SK-N-SH (cell line): Measurements from ENCODE around the gene CILP. TPM values are rescaled to one million over a fixed set of nuclear protein-coding genes. Genes with fewer than 3 reads are reported as not detected.

Experiments used
- CTCF ChIA-PET: fragments of 300-600, 350-600 bp; formaldehyde crosslinking; extraction: SDS; loops from one replicate; lab custom pipeline; 2021; lab: Yijun Ruan, JAX
- POLR2A ChIA-PET: fragments of 350-600 bp; sonication (Branson Sonifier 250); formaldehyde crosslinking; extraction: SDS; loops from one replicate; lab custom pipeline; 2020; ENCODE audit warnings: antibody characterized with exemption, inconsistent platforms; lab: Yijun Ruan, JAX
- DNase-seq: peaks from one replicate; pipeline ENCODE4 v3.0.0; 2012
- H2AFZ ChIP-seq: fragments of 200-600 bp; sonication (generic); 2 replicates; pipeline ENCODE4 v1.8.1; 2016; ENCODE audit warnings: antibody characterized with exemption, mild to moderate bottlenecking, low read depth
- H3F3A ChIP-seq: fragments of 200-600 bp; sonication (generic); replicated peaks from 2 replicates; pipeline ENCODE3; 2016; ENCODE audit warnings: antibody characterized with exemption, mild to moderate bottlenecking; ENCODE audit not compliant: insufficient read depth
- H3K27ac ChIP-seq, 2 experiments: fragments of 200-500 bp in 1 of 2; fragments of 200-600 bp in 1 of 2; sonication (Bioruptor generic) in 1 of 2; sonication (generic), shearing (Covaris generic) in 1 of 2; 2 replicates each; pipeline versions ENCODE4 v1.5.1 to v1.6.1; 2014 to 2016; ENCODE audit warnings: low read depth in 2 of 2, inconsistent platforms in 1 of 2, low read length in 1 of 2, mild to moderate bottlenecking in 1 of 2, mixed read lengths in 1 of 2
- H3K27me3 ChIP-seq: fragments of 200-600 bp; sonication (generic), shearing (Covaris generic); 2 replicates; pipeline ENCODE4 v1.6.1; 2016; ENCODE audit warnings: mixed run types; ENCODE audit not compliant: insufficient read depth
- H3K36me3 ChIP-seq, 2 experiments: fragments of 200-500 bp in 1 of 2; fragments of 200-600 bp in 1 of 2; sonication (Bioruptor generic) in 1 of 2; sonication (generic) in 1 of 2; replicated peaks in 1 of 2; 2 replicates each; pipeline versions ENCODE3 to v1.5.1; 2014 to 2016; ENCODE audit warnings: low read length in 1 of 2, mild to moderate bottlenecking in 1 of 2; ENCODE audit not compliant: insufficient read depth in 2 of 2, control insufficient read depth in 1 of 2
- H3K4me1 ChIP-seq, 2 experiments: fragments of 200-500 bp in 1 of 2; fragments of 200-600 bp in 1 of 2; sonication (Bioruptor generic) in 1 of 2; sonication (generic), shearing (Covaris generic) in 1 of 2; 2 replicates each; pipeline versions ENCODE4 v1.5.1 to v1.6.1; 2014 to 2016; ENCODE audit warnings: low read depth in 1 of 2, low read length in 1 of 2, mixed run types in 1 of 2; ENCODE audit not compliant: insufficient read depth in 2 of 2, control insufficient read depth in 1 of 2
- H3K4me2 ChIP-seq: fragments of 200-600 bp; sonication (generic), shearing (Covaris generic); 2 replicates; pipeline ENCODE4 v1.6.1; 2017; ENCODE audit warnings: mixed run types
- H3K4me3 ChIP-seq, 2 experiments: fragments of 200-500 bp in 1 of 2; fragments of 200-600 bp in 1 of 2; sonication (Bioruptor generic) in 1 of 2; sonication (generic), shearing (Covaris generic) in 1 of 2; 2 replicates each; pipeline versions ENCODE4 v1.5.1 to v1.8.1; 2014 to 2016; ENCODE audit warnings: low read depth in 2 of 2, inconsistent platforms in 1 of 2, low read length in 1 of 2, mild to moderate bottlenecking in 1 of 2, mixed read lengths in 1 of 2, moderate library complexity in 1 of 2
- H3K79me2 ChIP-seq: fragments of 200-600 bp; sonication (generic); 2 replicates; pipeline ENCODE4 v1.8.1; 2017; ENCODE audit warnings: mild to moderate bottlenecking; ENCODE audit not compliant: insufficient read depth
- H3K9ac ChIP-seq: fragments of 200-600 bp; sonication (generic); 2 replicates; pipeline ENCODE4 v1.6.1; 2017; ENCODE audit warnings: mixed run types
- H3K9me2 ChIP-seq: fragments of 200-600 bp; sonication (generic); 2 replicates; pipeline ENCODE4 v1.6.1; 2017; ENCODE audit warnings: mixed run types
- H3K9me3 ChIP-seq: fragments of 200-600 bp; sonication (generic); 2 replicates; pipeline ENCODE4 v1.6.1; 2017; ENCODE audit warnings: mixed run types, mild to moderate bottlenecking, moderate library complexity
- H4K20me1 ChIP-seq: fragments of 200-600 bp; sonication (generic); 2 replicates; pipeline ENCODE4 v1.6.1; 2017; ENCODE audit warnings: mild to moderate bottlenecking, mixed run types; ENCODE audit not compliant: insufficient read depth
- CHD2 ChIP-seq: fragments of 150-350 bp; IDR thresholded peaks from 2 replicates; pipeline ENCODE4 v1.6.1; 2018; ENCODE audit warnings: low read length; ENCODE audit not compliant: partially characterized antibody
- ELF1 ChIP-seq: IDR thresholded peaks from 2 replicates; pipeline ENCODE4 v1.4.0; 2012
- FOXJ3 ChIP-seq: sonication (generic); formaldehyde crosslinking; IDR thresholded peaks from 2 replicates; pipeline ENCODE4 v1.5.1; 2020; ENCODE audit warnings: mild to moderate bottlenecking, missing genetic modification reagents
- FOXM1 ChIP-seq: IDR thresholded peaks from 2 replicates; pipeline ENCODE4 v1.4.0; 2012; ENCODE audit warnings: low read depth, mild to moderate bottlenecking
- MEF2A ChIP-seq: IDR thresholded peaks from 2 replicates; pipeline ENCODE4 v1.4.0; 2012; ENCODE audit warnings: low read depth, borderline replicate concordance
- MXI1 ChIP-seq: IDR thresholded peaks from 2 replicates; pipeline ENCODE4 v1.6.1; 2012; ENCODE audit warnings: mild to moderate bottlenecking, low read depth, low read length, improper control_type of control experiment
- NFIC ChIP-seq: IDR thresholded peaks from 2 replicates; pipeline ENCODE4 v1.4.0; 2012; ENCODE audit warnings: borderline replicate concordance
- RCOR1 ChIP-seq: fragments of 150-350 bp; IDR thresholded peaks from 2 replicates; pipeline ENCODE4 v1.6.1; 2017; ENCODE audit warnings: antibody characterized with exemption, low read length
- RXRA ChIP-seq: IDR thresholded peaks from 2 replicates; pipeline ENCODE4 v1.4.0; 2012; ENCODE audit warnings: low read depth, mild to moderate bottlenecking, borderline replicate concordance
- SIN3A ChIP-seq: IDR thresholded peaks from 2 replicates; pipeline ENCODE4 v1.6.1; 2012; ENCODE audit warnings: low read depth, mild to moderate bottlenecking, low read length, moderate library complexity, borderline replicate concordance
- YY1 ChIP-seq: IDR thresholded peaks from 2 replicates; pipeline ENCODE4 v1.4.0; 2012; ENCODE audit warnings: low read depth, mild to moderate bottlenecking
- WGBS: methylation state at CpG from one replicate; pipeline ENCODE4 v1.1.6; 2017; ENCODE audit warnings: low lambda C conversion rate; 5-methylcytosine and 5-hydroxymethylcytosine counted together
- polyA plus RNA-seq, 3 experiments: library from polyadenylated mRNA; depleted of rRNA; stranded (reverse); fragments of >200 nt; gene quantifications; 2 replicates each; pipeline ENCODE4 v1.2.3, GENCODE V29; 2012
- TF ChIP-seq, protein P1 (sequence below): IDR thresholded peaks from 2 replicates; pipeline ENCODE4; 2012
- TF ChIP-seq, protein P2 (sequence below): IDR thresholded peaks from 2 replicates; pipeline ENCODE4 v1.4.0; 2012; ENCODE audit warnings: low read depth
- TF ChIP-seq, protein P3 (sequence below): IDR thresholded peaks from 2 replicates; pipeline ENCODE4 v1.6.1; 2012; ENCODE audit warnings: mild to moderate bottlenecking, low read depth, low read length, moderate library complexity
- TF ChIP-seq, protein P4 (sequence below): fragments of 150-350 bp; IDR thresholded peaks from 2 replicates; pipeline ENCODE4 v1.6.1; 2016; ENCODE audit warnings: mild to moderate bottlenecking, low read depth, low read length

Gene CILP
- polyA plus RNA-seq, 1 of the 3 experiments (the other 2 are of a cell fraction): 0.03 TPM

DNA sequence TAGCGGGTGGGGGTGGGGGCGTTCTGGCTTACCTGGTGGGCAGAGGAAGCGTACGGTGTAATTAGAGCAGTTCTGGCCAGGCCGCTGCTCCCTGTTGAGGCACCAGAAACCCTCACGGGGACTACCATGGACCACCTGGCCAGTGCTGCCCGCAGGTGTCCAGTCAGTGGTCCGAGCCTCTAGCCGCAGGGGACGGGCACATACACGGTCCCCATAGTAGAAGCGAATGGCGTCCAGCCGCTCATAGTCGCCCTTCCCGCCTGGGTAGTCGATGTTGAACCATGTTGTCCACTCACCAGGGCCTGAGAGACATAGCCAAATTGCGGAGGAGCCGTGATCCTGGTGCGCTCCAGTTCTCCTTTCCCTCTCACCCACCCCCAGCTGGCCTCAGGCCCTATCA lies 4.5 kb downstream of the CILP start:
- CTCF ChIA-PET: interaction anchor here (1.0 to 3.6 kb wide), 4 partner anchors 12 to 179 kb away, joined by 3 to 13 read pairs (median 8); no protein-coding TSS in a partner anchor
- no peaks in the 10 kb centered on the region; the same call in 1 of the 2 replicates for H3K27me3 ChIP-seq
- H3K9ac ChIP-seq: no peak overlapping the region
- TF ChIP-seq, protein P1, sequence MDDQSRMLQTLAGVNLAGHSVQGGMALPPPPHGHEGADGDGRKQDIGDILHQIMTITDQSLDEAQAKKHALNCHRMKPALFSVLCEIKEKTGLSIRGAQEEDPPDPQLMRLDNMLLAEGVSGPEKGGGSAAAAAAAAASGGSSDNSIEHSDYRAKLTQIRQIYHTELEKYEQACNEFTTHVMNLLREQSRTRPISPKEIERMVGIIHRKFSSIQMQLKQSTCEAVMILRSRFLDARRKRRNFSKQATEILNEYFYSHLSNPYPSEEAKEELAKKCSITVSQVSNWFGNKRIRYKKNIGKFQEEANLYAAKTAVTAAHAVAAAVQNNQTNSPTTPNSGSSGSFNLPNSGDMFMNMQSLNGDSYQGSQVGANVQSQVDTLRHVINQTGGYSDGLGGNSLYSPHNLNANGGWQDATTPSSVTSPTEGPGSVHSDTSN: no peak
- TF ChIP-seq RXRA (no peak), CHD2 (no peak), YY1 (no peak), ELF1 (no peak), RCOR1 (no peak), MEF2A (no peak), MXI1 (no peak), FOXM1 (no peak), FOXJ3 (no peak), NFIC (no peak), SIN3A (no peak)
- TF ChIP-seq, protein P2, sequence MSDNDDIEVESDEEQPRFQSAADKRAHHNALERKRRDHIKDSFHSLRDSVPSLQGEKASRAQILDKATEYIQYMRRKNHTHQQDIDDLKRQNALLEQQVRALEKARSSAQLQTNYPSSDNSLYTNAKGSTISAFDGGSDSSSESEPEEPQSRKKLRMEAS: no peak
- TF ChIP-seq, protein P3, sequence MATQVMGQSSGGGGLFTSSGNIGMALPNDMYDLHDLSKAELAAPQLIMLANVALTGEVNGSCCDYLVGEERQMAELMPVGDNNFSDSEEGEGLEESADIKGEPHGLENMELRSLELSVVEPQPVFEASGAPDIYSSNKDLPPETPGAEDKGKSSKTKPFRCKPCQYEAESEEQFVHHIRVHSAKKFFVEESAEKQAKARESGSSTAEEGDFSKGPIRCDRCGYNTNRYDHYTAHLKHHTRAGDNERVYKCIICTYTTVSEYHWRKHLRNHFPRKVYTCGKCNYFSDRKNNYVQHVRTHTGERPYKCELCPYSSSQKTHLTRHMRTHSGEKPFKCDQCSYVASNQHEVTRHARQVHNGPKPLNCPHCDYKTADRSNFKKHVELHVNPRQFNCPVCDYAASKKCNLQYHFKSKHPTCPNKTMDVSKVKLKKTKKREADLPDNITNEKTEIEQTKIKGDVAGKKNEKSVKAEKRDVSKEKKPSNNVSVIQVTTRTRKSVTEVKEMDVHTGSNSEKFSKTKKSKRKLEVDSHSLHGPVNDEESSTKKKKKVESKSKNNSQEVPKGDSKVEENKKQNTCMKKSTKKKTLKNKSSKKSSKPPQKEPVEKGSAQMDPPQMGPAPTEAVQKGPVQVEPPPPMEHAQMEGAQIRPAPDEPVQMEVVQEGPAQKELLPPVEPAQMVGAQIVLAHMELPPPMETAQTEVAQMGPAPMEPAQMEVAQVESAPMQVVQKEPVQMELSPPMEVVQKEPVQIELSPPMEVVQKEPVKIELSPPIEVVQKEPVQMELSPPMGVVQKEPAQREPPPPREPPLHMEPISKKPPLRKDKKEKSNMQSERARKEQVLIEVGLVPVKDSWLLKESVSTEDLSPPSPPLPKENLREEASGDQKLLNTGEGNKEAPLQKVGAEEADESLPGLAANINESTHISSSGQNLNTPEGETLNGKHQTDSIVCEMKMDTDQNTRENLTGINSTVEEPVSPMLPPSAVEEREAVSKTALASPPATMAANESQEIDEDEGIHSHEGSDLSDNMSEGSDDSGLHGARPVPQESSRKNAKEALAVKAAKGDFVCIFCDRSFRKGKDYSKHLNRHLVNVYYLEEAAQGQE: no peak
- TF ChIP-seq, protein P4, sequence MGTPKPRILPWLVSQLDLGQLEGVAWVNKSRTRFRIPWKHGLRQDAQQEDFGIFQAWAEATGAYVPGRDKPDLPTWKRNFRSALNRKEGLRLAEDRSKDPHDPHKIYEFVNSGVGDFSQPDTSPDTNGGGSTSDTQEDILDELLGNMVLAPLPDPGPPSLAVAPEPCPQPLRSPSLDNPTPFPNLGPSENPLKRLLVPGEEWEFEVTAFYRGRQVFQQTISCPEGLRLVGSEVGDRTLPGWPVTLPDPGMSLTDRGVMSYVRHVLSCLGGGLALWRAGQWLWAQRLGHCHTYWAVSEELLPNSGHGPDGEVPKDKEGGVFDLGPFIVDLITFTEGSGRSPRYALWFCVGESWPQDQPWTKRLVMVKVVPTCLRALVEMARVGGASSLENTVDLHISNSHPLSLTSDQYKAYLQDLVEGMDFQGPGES: no peak
- POLR2A ChIA-PET: no interaction called here
- H3K79me2 ChIP-seq: no peaks in the 10 kb centered on the region
- peaks cover 9 to 33% of the 10 kb centered on the region in 2 experiments; a peak in 2 of 4 replicates for H3K4me1 ChIP-seq
- H3K4me2 ChIP-seq: no peak overlapping the region
- DNase-seq: no peak
- H4K20me1 ChIP-seq: no peaks in the 10 kb centered on the region
- H3K4me3 ChIP-seq: no peak overlapping the region
- no peaks in the 10 kb centered on the region for H3F3A ChIP-seq
- H3K9me2 ChIP-seq: no peaks in the 10 kb centered on the region
- WGBS: 81% methylated on average over 3 of the region's 20 CpGs
- H3K27ac ChIP-seq: no peak overlapping the region
- H2AFZ ChIP-seq: no peak overlapping the region
- H3K36me3 ChIP-seq: no peaks in the 10 kb centered on the region
- no peaks in the 10 kb centered on the region for H3K9me3 ChIP-seq
